NCI-H2196 treated with DMSO at 0.1 percent for 48 hours (cell line): Measurements from ENCODE around the gene CD19.
"Not testable (repeated sequence)": the region's sequence is repeated elsewhere in the genome, so short reads cannot be mapped to it uniquely, and the experiment has no call there.

Source experiments
- DNase-seq: peaks from one replicate; lab custom pipeline; 2025; ENCODE audit not compliant: unreplicated experiment; lab: John Stamatoyannopoulos, UW

Gene CD19

DNA sequence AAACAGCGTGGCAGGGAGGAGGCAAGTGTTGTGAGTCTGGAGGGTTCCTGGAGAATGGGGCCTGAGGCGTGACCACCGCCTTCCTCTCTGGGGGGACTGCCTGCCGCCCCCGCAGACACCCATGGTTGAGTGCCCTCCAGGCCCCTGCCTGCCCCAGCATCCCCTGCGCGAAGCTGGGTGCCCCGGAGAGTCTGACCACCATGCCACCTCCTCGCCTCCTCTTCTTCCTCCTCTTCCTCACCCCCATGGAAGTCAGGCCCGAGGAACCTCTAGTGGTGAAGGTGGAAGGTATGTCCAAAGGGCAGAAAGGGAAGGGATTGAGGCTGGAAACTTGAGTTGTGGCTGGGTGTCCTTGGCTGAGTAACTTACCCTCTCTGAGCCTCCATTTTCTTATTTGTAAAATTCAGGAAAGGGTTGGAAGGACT is at the start of gene CD19:
CD19 (plus strand) TSS at position 171 of the 425 bp plus-strand sequence; CDS start at position 201, 30 bp downstream.
- no peak for DNase-seq

DNA sequence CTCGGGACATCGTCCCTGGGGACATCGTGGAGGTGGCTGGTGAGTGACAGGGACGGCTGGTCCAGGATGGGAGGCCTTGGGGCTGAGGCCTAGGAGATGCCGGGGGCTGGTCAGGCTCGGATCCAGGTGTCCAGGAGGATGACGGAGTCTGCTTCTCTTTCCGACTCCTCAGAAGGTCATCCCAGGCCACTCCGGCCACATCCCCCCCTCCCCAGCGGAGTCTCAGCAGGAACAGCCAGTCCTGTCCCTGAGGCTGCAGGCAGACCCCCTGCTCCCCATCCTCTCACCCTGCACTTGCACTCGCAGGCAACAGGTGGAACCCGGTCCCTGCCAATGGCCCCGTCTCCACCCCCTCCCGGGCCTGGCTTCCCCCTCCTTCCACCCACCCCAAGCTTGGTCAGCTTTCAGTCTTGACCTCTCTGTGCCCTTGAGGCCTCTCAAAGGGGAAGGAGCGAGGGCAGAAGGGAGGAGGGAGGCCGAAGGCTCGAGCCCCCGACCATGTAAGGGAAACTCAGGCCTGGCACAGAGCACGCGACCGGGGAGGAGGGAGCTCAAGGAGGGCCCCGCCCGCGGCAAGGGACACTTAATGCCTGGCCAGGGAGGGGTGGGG is 49.1 kb upstream of the CD19 start:
- DNase-seq: no peak

DNA sequence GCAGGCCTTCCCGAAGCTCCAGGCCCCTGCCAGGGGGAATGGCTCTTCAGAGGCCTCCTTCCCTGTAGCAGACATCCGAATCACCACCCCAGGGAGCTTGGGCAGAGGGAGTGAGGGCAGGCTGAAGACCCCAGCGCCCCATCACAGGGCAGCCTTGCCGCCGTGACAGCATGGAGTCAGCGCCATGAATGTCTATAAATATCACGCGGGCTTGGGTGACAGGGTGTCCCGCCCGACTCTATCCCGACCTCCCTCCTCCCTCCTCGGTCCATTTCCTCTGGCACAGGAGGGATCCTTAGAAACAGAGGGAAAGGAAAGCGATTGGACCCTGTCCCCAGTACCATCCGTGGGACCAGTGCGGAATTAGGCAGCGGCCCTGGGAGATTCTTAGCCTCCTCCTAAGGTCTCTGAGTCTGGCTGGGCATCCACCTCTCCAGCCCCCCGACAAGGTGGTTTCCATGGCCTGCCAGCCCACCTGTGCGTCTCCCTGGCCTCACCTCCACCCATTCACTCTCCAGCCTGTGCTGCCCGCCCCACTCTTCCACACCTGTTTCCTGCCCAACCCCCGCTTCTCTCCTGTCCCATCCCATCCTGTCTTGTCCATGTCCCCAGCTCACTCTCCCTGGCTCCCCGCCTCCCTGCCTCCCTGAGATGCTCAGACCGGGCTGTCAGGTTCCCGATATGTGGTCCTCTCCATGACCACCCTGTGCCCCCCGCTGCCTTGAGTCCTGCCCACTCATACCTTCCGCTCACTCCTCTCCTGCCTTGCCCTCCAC is 48.4 kb upstream of the CD19 start:
- no peak for DNase-seq

DNA sequence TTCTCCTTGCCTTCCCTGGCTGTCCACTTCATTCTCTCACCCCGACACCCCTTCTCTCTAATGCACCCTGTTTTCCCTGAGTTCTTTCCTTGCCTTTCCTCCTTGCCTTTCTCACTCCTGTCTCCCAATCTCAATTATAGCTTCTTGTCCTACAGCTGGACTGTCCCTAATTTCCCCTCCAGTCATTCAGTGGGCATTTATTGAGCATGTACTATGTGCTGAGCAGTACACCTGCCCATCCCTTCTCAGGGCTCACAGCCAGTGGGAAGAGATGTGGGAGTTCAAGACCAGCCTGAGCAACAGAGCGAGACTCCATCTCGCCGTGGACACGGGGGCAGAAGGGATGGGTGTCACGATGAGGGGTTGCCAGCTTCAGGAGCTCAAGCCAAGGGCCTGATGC is 47.7 kb upstream of the CD19 start:
- no peak for DNase-seq

DNA sequence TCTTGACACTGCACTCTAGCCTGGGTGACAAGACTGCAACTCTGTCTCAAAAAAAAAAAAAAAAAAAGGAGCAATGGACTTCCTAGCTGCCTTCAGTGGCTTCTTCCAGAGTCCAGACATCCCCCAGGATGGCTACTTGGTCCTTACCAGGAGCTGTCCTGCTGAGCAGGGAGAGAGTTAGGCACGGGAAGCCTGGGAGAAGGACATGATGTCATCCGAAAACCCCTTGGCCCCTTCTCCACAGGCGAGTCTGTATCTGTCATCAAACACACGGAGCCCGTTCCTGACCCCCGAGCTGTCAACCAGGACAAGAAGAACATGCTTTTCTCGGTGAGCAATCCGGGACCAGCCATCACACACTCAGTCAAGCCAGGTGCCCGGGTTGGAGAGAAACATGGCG is 44.8 kb upstream of the CD19 start:
- DNase-seq: no peak

DNA sequence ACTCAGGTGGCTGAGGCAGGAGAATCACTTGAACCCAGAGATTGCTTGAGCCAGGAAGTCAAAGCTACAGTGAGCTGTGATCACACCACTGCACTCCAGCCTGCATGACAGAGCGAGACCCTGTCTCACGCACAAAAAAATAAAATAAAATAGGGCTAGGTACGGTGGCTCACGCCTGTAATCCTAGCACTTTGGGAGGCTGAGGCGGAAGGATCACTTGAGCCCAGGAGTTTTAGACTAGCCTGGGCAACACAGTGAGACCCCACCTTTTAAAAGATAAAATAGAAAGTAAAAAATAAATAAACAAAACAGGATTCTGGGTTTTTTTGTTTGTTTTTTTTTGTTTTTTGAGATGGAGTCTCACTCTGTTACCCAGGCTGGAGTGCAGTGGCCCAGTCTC is 41.4 kb upstream of the CD19 start:
- not testable (repeated sequence) for DNase-seq

DNA sequence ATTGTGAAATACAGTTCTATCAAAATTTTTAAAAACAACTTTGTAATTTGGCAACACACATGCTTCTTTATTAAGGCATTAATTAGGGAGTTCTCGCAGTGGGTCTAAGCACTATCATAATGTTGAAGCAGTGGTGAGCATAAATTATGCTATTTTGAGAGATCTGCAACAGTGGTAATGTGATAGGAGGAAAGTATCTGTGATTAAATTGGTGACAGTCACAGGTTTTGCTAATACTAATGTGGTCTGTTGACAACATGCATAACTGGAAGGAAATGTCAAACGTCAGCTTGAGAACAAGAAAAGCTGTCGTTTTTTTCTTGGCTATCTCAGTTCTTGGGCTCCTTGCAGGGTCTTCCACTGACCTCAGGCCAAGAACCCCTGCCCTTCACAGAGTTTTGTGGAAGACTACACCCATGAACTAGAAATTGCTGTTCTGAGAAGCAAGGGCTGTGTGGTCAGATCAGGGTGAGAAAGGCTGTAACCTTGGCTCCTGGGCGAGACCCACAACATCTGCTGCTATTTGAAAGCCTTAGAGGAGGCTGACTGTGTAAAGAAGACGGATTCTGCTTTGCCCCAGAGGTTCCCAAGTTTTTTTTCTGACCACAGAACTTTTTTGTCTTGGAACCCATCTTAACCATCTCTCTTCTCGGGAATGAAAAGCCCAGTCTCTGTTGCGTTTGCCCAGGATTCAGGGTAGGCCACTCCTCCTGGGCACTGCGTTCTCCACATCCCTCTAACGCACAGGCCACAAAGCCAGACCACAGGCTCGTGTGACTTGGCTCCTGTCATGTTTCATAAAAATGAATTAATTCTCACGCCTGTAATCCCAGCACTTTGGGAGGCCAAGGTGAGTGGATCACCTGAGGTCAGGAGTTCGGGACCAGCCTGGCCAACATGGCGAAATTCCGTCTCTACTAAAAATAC is 39.5 kb upstream of the CD19 start:
- no peak for DNase-seq

DNA sequence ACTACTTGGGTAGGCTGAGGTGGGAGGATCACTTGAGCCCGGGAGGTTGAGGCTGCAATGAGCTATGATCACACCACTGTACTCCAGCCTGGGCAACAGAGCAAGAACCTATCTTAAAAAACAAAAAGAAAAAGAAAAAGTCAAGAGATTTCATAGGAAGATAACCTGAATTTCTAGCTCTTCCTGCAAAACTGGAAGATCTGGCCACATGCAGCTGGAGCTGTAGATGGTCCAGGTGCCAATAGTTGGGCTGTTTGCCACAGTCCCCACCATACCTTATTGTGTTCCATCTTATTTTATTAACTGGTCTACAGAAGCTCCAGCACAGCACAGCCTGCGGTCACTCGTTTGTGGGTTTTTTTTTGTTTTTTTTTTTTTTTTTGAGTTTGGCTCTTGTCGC is 38.5 kb upstream of the CD19 start:
- DNase-seq: no peak

DNA sequence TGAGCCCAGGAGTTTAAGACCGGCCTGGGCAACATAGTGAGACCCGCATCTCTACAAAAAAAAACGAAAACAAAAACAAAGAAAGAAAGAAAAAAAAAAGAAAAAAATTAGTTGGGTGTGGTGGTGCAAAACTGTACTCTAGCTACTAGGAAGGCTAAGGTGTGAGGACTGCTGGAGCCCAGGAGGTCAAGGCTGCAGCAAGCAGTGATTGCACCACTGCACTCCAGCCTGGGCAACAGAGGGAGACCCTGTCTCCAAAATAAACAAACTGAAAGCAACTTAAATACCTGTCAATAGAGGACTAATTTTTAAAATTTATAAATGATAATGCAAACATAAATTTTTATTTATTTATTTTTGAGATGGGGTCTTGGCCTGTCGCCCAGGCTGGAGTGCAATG is 36.2 kb upstream of the CD19 start:
- no peak for DNase-seq

DNA sequence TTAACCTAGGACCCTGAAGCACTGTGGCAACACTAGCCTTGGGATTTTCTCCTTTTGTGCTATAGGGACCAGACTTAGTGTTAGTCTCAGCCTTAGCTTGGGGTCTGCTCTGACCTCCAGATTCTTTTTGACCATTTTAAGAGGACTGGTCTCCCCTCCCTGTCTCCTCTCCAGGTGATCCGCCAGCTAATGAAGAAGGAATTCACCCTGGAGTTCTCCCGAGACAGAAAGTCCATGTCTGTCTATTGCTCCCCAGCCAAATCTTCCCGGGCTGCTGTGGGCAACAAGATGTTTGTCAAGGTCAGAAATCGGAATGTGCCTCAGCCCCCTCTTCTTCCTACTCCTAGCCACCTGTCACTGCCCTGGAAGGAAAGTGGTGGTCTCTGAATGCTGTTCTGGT is 33.9 kb upstream of the CD19 start:
- no peak for DNase-seq

DNA sequence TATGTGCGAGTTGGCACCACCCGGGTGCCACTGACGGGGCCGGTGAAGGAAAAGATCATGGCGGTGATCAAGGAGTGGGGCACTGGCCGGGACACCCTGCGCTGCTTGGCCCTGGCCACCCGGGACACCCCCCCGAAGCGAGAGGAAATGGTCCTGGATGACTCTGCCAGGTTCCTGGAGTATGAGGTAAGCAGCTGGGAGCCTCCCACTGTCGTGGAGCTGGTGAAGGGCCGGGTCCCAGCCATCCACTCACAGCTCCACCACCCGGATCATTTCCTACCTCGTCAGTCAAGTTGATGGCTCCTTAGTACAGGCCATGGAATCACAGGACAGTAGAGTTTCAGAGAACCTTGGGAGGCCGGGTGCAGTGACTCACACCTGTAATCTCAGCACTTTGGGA is 33.5 kb upstream of the CD19 start:
- DNase-seq: no peak

DNA sequence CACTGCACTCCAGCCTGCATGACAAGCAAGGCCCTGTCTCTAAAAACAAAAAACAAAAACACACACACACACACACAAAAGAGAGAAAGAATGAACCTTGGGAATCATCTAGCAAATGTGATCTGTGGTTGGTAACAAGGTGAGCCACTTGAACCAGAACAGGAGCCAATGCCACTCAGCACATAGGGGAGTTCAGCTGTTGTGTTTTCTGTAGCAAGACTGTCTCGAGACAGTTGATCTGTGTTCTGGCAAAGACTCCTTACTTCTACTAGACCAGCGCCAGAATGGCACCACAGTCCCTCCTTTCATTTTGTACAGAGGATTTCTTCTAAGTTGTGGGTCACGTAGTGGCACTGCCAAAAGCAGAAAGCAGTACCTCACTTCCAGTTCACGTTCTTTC is 32.8 kb upstream of the CD19 start:
- no peak for DNase-seq

DNA sequence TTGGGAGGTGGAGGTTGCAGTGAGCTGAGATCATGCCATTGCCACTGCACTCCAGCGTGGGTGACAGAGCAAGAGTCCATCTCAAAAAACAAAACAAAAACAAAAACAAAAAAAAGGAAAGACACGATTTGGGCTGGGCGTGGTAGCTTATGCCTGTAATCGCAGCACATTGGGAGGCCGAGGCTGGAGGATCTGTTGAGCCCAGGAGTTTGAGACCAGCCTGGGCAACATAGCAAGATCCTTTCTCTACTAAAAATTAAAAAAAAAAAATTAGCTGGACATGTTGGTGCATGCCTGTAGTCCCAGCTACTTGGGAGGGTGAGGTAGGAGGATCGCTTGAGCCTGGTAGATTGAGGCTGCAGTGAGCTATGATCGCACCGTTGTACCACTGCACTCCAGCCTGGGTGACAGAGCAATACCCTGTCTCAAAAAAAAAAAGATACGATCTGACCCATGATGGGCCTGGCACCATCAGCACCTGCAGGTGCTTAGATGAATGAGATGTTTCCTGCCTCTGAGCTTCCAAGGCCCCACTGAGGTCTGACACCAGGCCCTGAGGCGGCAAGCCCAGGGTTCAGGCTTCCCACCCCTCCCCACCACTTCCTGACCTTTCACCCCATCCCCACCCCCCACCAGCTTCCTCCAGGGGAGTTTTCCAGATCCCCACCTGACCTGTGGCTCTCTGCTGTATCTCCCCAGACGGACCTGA is 31.7 kb upstream of the CD19 start:
- no peak for DNase-seq

DNA sequence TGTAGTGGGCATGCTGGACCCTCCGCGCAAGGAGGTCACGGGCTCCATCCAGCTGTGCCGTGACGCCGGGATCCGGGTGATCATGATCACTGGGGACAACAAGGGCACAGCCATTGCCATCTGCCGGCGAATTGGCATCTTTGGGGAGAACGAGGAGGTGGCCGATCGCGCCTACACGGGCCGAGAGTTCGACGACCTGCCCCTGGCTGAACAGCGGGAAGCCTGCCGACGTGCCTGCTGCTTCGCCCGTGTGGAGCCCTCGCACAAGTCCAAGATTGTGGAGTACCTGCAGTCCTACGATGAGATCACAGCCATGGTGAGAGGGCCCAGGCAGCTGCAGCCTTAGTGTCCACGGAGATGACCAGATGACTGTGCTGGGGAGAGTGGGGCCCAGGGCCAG is 31.2 kb upstream of the CD19 start:
- DNase-seq: no peak

DNA sequence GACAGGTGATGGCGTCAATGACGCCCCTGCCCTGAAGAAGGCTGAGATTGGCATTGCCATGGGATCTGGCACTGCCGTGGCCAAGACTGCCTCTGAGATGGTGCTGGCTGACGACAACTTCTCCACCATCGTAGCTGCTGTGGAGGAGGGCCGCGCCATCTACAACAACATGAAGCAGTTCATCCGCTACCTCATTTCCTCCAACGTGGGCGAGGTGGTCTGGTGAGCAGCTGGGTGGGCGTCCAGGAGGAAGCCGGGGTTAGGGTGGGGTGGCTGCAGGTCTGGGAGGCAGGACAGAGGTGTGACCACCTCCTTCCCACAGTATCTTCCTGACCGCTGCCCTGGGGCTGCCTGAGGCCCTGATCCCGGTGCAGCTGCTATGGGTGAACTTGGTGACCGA is 29.9 kb upstream of the CD19 start:
- no peak for DNase-seq

DNA sequence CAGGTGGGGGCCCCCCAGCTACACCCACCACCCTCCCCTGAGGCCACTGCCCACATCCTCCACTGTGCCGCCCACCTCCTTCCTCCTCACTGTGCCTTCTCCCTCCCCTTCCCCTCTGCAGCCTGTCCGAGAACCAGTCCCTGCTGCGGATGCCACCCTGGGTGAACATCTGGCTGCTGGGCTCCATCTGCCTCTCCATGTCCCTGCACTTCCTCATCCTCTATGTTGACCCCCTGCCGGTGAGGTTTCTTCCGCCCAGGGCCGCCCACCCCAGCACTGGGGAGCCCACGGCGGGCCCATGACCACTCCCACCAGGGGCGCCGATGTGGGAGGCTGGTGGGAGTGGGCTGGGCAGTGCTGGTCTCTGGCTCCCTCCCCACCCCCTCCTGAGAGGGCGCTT is 28.9 kb upstream of the CD19 start:
- no peak for DNase-seq

DNA sequence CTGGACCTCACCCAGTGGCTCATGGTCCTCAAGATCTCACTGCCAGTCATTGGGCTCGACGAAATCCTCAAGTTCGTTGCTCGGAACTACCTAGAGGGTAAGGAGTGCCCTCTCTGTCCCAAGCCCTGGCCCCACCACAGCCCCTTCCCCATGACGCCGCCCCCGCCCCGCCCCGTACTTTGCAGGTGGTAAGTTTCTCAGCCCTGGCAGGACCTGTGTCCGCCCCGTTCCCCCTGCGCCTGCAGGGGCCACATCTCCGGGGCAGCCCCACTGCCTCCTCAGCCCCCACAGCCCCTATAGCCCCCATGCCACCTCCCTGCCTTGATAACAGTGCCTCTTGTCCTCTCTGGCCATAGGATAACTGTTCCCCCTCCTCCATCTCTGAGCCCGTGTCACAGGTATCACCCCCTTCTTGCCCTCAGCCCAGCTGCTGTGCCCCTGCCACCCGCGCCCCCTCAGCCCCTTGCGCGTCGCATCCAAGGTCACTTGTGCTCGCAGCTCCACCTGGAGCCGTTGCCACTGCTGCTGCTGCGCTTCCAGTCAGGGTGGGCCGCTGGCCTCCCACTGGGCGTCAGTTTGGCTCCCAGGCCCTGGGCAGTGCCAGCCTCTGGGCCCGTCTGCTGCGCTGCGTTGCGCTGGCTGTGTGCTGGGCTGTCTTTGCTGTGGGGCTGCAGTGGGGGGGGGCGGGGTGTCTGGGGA is 28.3 kb upstream of the CD19 start:
- no peak for DNase-seq

DNA sequence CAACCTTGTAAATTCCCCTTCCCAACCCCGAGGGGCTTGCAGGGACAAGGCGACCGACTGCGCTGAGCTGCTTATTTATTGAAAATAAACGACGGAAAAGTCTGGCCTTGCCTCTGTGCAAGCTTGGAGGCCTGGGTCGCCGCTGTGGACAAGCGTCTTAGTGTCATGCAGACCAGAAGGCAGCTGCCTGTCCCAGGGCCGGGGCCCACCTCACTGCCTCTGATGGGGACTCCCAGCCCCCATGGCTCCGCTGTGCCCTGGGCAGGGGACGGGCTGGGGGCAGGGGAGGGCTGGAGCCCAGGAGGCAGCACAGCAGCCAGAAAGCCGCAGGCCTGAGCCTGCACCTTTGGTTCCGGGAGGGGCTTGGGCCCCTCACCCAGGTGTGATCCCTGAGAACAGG is 27.4 kb upstream of the CD19 start:
- DNase-seq: no peak

DNA sequence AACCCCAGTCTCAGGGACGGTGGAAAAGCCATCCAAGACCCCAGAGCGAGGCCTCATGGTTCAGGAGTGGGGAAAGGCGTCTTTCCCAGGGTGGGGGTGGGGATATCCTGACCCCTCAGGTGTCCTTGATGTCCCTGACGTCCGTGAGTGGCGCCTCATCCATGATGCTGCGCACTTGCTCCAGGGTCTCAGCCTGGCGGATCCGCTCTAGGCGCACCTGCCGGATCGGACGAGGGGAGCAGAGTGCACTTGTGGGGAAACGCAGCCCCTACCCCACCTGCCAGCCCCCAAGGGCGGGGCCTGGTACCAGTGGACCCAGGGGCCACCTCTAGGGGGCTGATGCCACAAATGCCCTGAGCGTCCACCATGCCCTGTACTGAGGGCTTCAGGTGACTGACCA is 26.9 kb upstream of the CD19 start:
- no peak for DNase-seq

DNA sequence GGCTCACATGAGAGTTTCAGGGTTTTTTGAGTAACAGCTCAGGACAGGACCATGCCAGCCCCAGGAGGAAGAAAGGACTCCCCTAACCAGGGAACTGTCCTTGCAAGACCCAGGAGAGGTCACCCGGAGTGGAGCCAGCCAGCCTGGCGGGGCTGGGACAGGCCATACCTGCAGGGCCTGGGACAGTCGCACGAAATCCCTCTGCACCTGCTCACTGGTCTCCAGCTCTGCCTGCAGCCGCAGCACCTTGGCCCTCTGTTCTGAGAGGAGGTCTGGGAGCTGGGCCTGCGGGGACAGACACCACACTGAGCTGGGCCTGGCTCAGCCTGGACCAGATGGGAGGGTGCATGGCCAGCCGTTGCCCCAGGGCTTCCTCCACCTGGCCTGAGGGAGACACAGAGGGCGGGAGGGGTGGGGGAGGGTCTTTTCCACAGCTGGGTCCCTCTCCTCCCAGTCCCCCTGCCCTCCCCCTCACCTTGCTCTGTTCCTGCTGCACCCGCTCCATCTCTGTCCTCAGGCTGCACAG is 26.5 kb upstream of the CD19 start:
- no peak for DNase-seq
